HG02610 (cell line): Measurements from ENCODE around the gene FAM219A.
"Not testable (repeated sequence)": the region's sequence is repeated elsewhere in the genome, so short reads cannot be mapped to it uniquely, and the experiment has no call there.

ENCODE experiments used
- ATAC-seq: cut with Tn5 transposase; IDR thresholded peaks from one replicate; pipeline ENCODE4 v1.9.1; 2021; ENCODE audit warnings: mild to moderate bottlenecking, moderate library complexity; ENCODE audit not compliant: unreplicated experiment

FAM219A gene

GRCh38 chr9:34363619-34364351 lies 94.6 kb downstream of the FAM219A start:
- ATAC-seq: no peak

- no peak for ATAC-seq
These were observed 95.7 kb downstream of the FAM219A start for GRCh38 chr9:34362614-34363214.

GRCh38 chr9:34352957-34353356 lies 105.4 kb downstream of the FAM219A start:
- not testable (repeated sequence) for ATAC-seq

- not testable (repeated sequence) for ATAC-seq
These were observed 106.2 kb downstream of the FAM219A start for GRCh38 chr9:34352122-34352652.

DNA sequence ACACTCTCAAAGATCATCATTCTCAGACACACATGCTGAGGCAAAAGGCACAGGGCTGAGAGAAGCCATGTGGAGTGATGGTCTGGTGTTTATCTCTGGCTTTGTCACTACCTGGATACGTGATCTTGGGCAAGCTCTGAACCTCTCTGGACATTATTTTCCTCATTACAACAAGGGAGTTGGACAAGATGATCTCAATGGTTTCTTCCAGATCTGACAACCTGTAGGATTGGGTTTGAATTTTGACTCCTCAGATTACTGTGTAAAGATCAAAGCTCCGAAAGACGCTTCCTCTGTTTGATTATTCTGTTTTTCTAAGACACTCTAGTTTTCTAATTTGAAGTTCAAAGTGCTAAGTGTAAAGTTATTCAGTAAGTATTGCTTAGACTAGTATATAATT lies 109.0 kb downstream of the FAM219A start:
- ATAC-seq: no peak
